Tibial nerve (tissue), 4 donors: ENCODE results near the gene VWA3A.

Experiments used
- CTCF ChIP-seq, 5 experiments: fragments of 200-600 bp in 3 of 5; fragments of 450-650 bp in 2 of 5; sonication (generic) in 3 of 5; IDR thresholded peaks; one replicate each; pipeline ENCODE4 v1.5.1; 2016 to 2019; ENCODE audit warnings: antibody characterized with exemption in 5 of 5, mild to moderate bottlenecking in 3 of 5, moderate library complexity in 2 of 5
- EP300 ChIP-seq, 2 donors: sonication (generic); formaldehyde crosslinking; IDR thresholded peaks; one replicate each; pipeline ENCODE4 v1.6.1; 2017; ENCODE audit warnings: antibody characterized with exemption in 2 of 2, mild to moderate bottlenecking in 1 of 2
- POLR2A ChIP-seq, 2 donors: fragments of 450-650 bp; IDR thresholded peaks; one replicate each; pipeline ENCODE4 v1.6.1; 2017; ENCODE audit warnings: antibody characterized with exemption in 2 of 2, mild to moderate bottlenecking in 2 of 2, moderate library complexity in 2 of 2

GRCh38 chr16:22098405-22099255 lies 6.3 kb downstream of the VWA3A start:
- TF ChIP-seq CTCF (IDR thresholded peaks at IDR 0.05) = peak; percentile 26 to 48 (median 40)
- no peak for TF ChIP-seq POLR2A (IDR thresholded peaks at IDR 0.05)
- TF ChIP-seq EP300 (IDR thresholded peaks at IDR 0.05) = no peak
